Panc1 (cell line): ENCODE data around the gene HCLS1. TPM values are rescaled to one million over a fixed set of nuclear protein-coding genes. Genes with fewer than 3 reads are reported as not detected.

Experiments
- ATAC-seq: fragments of 200-7000 bp; cut with Tn5 transposase; 2 replicates; pipeline ENCODE4 v1.9.1; 2020; ENCODE audit warnings: mild to moderate bottlenecking, moderate library complexity
- BruUV-seq: library from RNA; stranded (reverse); fragments of 400-500 nt; replicated peaks from 2 replicates; lab custom pipeline; 2021; lab: Mats Ljungman, UMichigan
- CTCF ChIA-PET: fragments of 300-600 bp; sonication (Branson Sonifier 250); formaldehyde crosslinking; loops from one replicate; lab custom pipeline; 2022; ENCODE audit warnings: antibody characterized with exemption; lab: Charles Lee
- POLR2A ChIA-PET: fragments of 300-600 bp; sonication (Branson Sonifier 250); formaldehyde crosslinking; loops from one replicate; lab custom pipeline; 2022; ENCODE audit warnings: antibody characterized with exemption; lab: Charles Lee
- DNase-seq: peaks from one replicate; pipeline ENCODE4 v3.0.0-alpha.2; 2010; ENCODE audit warnings: low read depth, low spot score
- H3K27ac ChIP-seq: 2 replicates; pipeline ENCODE4 v1.5.1; 2011; ENCODE audit warnings: mild to moderate bottlenecking, low read length, inconsistent platforms
- H3K27me3 ChIP-seq: fragments of 200-500 bp; sonication (Bioruptor generic); 2 replicates; pipeline ENCODE4 v1.6.0; 2014; ENCODE audit warnings: low read length, inconsistent platforms; ENCODE audit not compliant: control insufficient read depth, insufficient read depth
- H3K36me3 ChIP-seq: fragments of 200-500 bp; sonication (Bioruptor generic); 2 replicates; pipeline ENCODE4 v1.5.1; 2014; ENCODE audit warnings: inconsistent platforms, mild to moderate bottlenecking, low read length, moderate library complexity; ENCODE audit not compliant: control insufficient read depth, insufficient read depth
- H3K4me1 ChIP-seq: 2 replicates; pipeline ENCODE4 v1.5.1; 2011; ENCODE audit warnings: inconsistent platforms, mild to moderate bottlenecking, low read length, moderate library complexity; ENCODE audit not compliant: control insufficient read depth, insufficient read depth
- H3K4me3 ChIP-seq, 2 experiments: 2 replicates each; pipeline ENCODE4 v1.5.1; 2011 to 2012; ENCODE audit warnings: low read depth in 2 of 2, low read length in 2 of 2, mild to moderate bottlenecking in 2 of 2, inconsistent platforms in 1 of 2, moderate library complexity in 1 of 2
- H3K9me3 ChIP-seq: fragments of 200-500 bp; sonication (Bioruptor generic); 2 replicates; pipeline ENCODE4 v1.5.1; 2014; ENCODE audit warnings: low read depth, mild to moderate bottlenecking, inconsistent platforms, low read length, moderate library complexity; ENCODE audit not compliant: control insufficient read depth, insufficient read depth
- CTCF ChIP-seq: fragments of 450-650 bp; IDR thresholded peaks from 2 replicates; pipeline ENCODE4 v1.5.1; 2017; ENCODE audit warnings: mild to moderate bottlenecking
- POLR2AphosphoS5 ChIP-seq: IDR thresholded peaks from 2 replicates; pipeline ENCODE4 v1.6.1; 2012; ENCODE audit warnings: mild to moderate bottlenecking, low read depth, low read length, moderate library complexity
- REST ChIP-seq, 2 experiments: IDR thresholded peaks; 2 replicates each; pipeline ENCODE4 v1.6.1; 2011 to 2012; ENCODE audit warnings: low read depth in 2 of 2, control low read depth in 1 of 2, low read length in 1 of 2, mild to moderate bottlenecking in 1 of 2, moderate library complexity in 1 of 2; ENCODE audit not compliant: insufficient read depth in 1 of 2
- SIN3A ChIP-seq: IDR thresholded peaks from 2 replicates; pipeline ENCODE4 v1.6.1; 2012; ENCODE audit warnings: low read depth, mild to moderate bottlenecking, low read length, moderate library complexity, borderline replicate concordance; ENCODE audit not compliant: insufficient read depth
- TCF7L2 ChIP-seq: IDR thresholded peaks from 2 replicates; pipeline ENCODE4 v1.6.1; 2011; ENCODE audit warnings: mild to moderate bottlenecking, low read depth, low read length, inconsistent platforms
- in situ Hi-C: cut with HindIII; loops from 2 replicates; pipeline ENCODE4 v1.10.0; 2016; ENCODE audit warnings: low sequenced_read_pairs, low pct_unique_long_range_greater_than_20kb
- intact Hi-C: fragments of 100-400 bp; cut with micrococcal nuclease; formaldehyde crosslinking; loops from one replicate; pipeline ENCODE4 v1.10.0; 2022; ENCODE audit not compliant: unreplicated experiment
- total RNA-seq: library from RNA; stranded (reverse); gene quantifications from one replicate; pipeline ENCODE4 v1.2.1, GENCODE V29; 2021; ENCODE audit not compliant: unreplicated experiment

HCLS1 gene
- total RNA-seq, 1 experiment from 2014 or later: 0.85 TPM

- Histone ChIP-seq H3K27ac (no peak overlapping the region), H3K36me3 (no peaks in the 10 kb centered on the region), H3K27me3 (peaks cover 7% of the 10 kb centered on the region; the same call in 1 of the 2 replicates), H3K4me1 (no peaks in the 10 kb centered on the region), H3K4me3 (no peak overlapping the region), H3K9me3 (no peaks in the 10 kb centered on the region)
- BruUV-seq: no TSS peak
- DNase-seq: no peak
- TF ChIP-seq TCF7L2: no peak
- no peak for TF ChIP-seq POLR2AphosphoS5
- no peak for TF ChIP-seq CTCF
- TF ChIP-seq REST (IDR thresholded peaks at IDR 0.05; ENCODE audit: insufficient read depth in 1 of 2, low read depth in 2 of 2, low read length in 1 of 2): no peak
- no peak for TF ChIP-seq SIN3A
- POLR2A ChIA-PET: no interaction called here
- CTCF ChIA-PET: no interaction called here
- no peak for ATAC-seq
- in situ Hi-C loops (no loop called here), intact Hi-C loops (no loop called here)
Measured at GRCh38 chr3:121619691-121620090, 41.0 kb downstream of the HCLS1 start.

- no peaks in the 10 kb centered on the region for H3K4me1 ChIP-seq
- ATAC-seq: no peak
- no peaks in the 10 kb centered on the region; the same call in 1 of the 2 replicates for H3K27me3 ChIP-seq
- no peaks in the 10 kb centered on the region for H3K9me3 ChIP-seq
- H3K36me3 ChIP-seq: no peaks in the 10 kb centered on the region
- DNase-seq: no peak
- POLR2A ChIA-PET: no interaction called here
- in situ Hi-C loops: no loop called here
- intact Hi-C loops: no loop called here
- no TSS peak for BruUV-seq
- H3K27ac ChIP-seq: no peak overlapping the region
- CTCF ChIA-PET: no interaction called here
- no peak overlapping the region for H3K4me3 ChIP-seq
- no peak for TF ChIP-seq REST (IDR thresholded peaks at IDR 0.05; ENCODE audit: insufficient read depth in 1 of 2, low read depth in 2 of 2, low read length in 1 of 2)
- no peak for TF ChIP-seq SIN3A
- TF ChIP-seq TCF7L2: no peak
- TF ChIP-seq POLR2AphosphoS5: no peak
- TF ChIP-seq CTCF: no peak
Measured at GRCh38 chr3:121606106-121606505, 54.6 kb downstream of the HCLS1 start.
